GM23248 (cell line): ENCODE results near the gene EEF1G. TPM values are rescaled to one million over a fixed set of nuclear protein-coding genes. Genes with fewer than 3 reads are reported as not detected.

Experiments used
- DNase-seq: peaks from one replicate; pipeline ENCODE4 v3.0.0-alpha.2; 2015
- H2AFZ ChIP-seq: fragments of 200-600 bp; sonication (generic); 2 replicates; pipeline ENCODE4 v1.6.1; 2016; ENCODE audit warnings: antibody characterized with exemption
- H3F3A ChIP-seq: fragments of 200-600 bp; sonication (generic); 2 replicates; pipeline ENCODE4 v1.6.1; 2016; ENCODE audit warnings: mild to moderate bottlenecking, antibody characterized with exemption, mixed run types; ENCODE audit not compliant: insufficient read depth
- H3K27ac ChIP-seq: fragments of 200-600 bp; sonication (generic); 2 replicates; pipeline ENCODE4 v1.5.1; 2016; ENCODE audit warnings: mild to moderate bottlenecking
- H3K27me3 ChIP-seq: fragments of 200-600 bp; sonication (generic); replicated peaks from 2 replicates; pipeline ENCODE4 v1.6.1; 2016; ENCODE audit warnings: mild to moderate bottlenecking; ENCODE audit not compliant: insufficient read depth
- H3K36me3 ChIP-seq: fragments of 200-600 bp; sonication (generic); 2 replicates; pipeline ENCODE4 v1.6.1; 2016; ENCODE audit warnings: low read depth, mild to moderate bottlenecking
- H3K4me1 ChIP-seq: fragments of 200-600 bp; sonication (generic); 2 replicates; pipeline ENCODE4 v1.6.1; 2016; ENCODE audit warnings: mild to moderate bottlenecking; ENCODE audit not compliant: insufficient read depth
- H3K4me2 ChIP-seq: fragments of 200-600 bp; sonication (generic); one replicate; pipeline ENCODE4 v1.6.1; 2016; ENCODE audit warnings: mild to moderate bottlenecking; ENCODE audit not compliant: unreplicated experiment
- H3K4me3 ChIP-seq: fragments of 200-600 bp; sonication (generic); 2 replicates; pipeline ENCODE4 v1.5.1; 2016; ENCODE audit warnings: mild to moderate bottlenecking
- H3K79me2 ChIP-seq: fragments of 200-600 bp; sonication (generic); 2 replicates; pipeline ENCODE4 v1.6.1; 2016; ENCODE audit warnings: mild to moderate bottlenecking; ENCODE audit not compliant: insufficient read depth
- H3K9ac ChIP-seq: fragments of 200-600 bp; sonication (generic); 2 replicates; pipeline ENCODE4 v1.6.1; 2016; ENCODE audit warnings: mild to moderate bottlenecking
- H3K9me2 ChIP-seq: fragments of 200-600 bp; sonication (generic); 2 replicates; pipeline ENCODE4 v1.6.1; 2016; ENCODE audit warnings: mixed run types, mild to moderate bottlenecking, moderate library complexity; ENCODE audit not compliant: insufficient read depth
- H3K9me3 ChIP-seq: fragments of 200-600 bp; sonication (generic); one replicate; pipeline ENCODE4 v1.6.1; 2017; ENCODE audit warnings: low read depth
- H4K20me1 ChIP-seq: fragments of 200-600 bp; sonication (generic); 2 replicates; pipeline ENCODE4 v1.6.0; 2016; ENCODE audit not compliant: insufficient read depth
- EZH2 ChIP-seq: fragments of 200-600 bp; sonication (generic); IDR thresholded peaks from 2 replicates; pipeline ENCODE4 v1.6.1; 2018; ENCODE audit warnings: antibody characterized with exemption, mild to moderate bottlenecking; ENCODE audit not compliant: insufficient read depth, poor library complexity, severe bottlenecking
- EZH2phosphoT487 ChIP-seq: fragments of 200-600 bp; sonication (generic); IDR thresholded peaks from 2 replicates; pipeline ENCODE4 v1.6.1; 2018; ENCODE audit warnings: antibody characterized with exemption, moderate library complexity, mild to moderate bottlenecking, low read depth; ENCODE audit not compliant: insufficient read depth
- WGBS, 2 experiments: methylation state at CpG; one replicate each; pipeline ENCODE4 v1.1.6; 2015 to 2017; ENCODE audit warnings: low lambda C conversion rate in 2 of 2, low coverage in 1 of 2; ENCODE audit errors: missing lambda C conversion rate in 2 of 2; 5-methylcytosine and 5-hydroxymethylcytosine counted together
- in situ Hi-C: fragments of 300-500 bp; cut with MboI; formaldehyde crosslinking; loops from 2 replicates; pipeline ENCODE4 v1.15.0; 2020
- polyA plus RNA-seq: library from polyadenylated mRNA; unstranded; fragments of >200 nt; fragmentation: Nextera tagmentation; extraction: Ambion mirVana; gene quantifications from 2 replicates; pipeline ENCODE4 v1.2.1, GENCODE V29; 2016
- total RNA-seq: library from RNA; depleted of rRNA; stranded (reverse); fragments of >200 nt; shearing (Covaris generic); gene quantifications from 2 replicates; pipeline ENCODE4 v1.2.3, GENCODE V29; 2014

Gene EEF1G
- total and polyA plus RNA-seq, 2 experiments from 2014 or later = 533 to 1,677 TPM

- no peak for DNase-seq
- H2AFZ ChIP-seq = no peak overlapping the region
- H3K79me2 ChIP-seq = peaks cover 44% of the 10 kb centered on the region
- H3K4me3 ChIP-seq = no peak overlapping the region
- no peaks in the 10 kb centered on the region for H3K9me3 ChIP-seq
- H3K36me3 ChIP-seq = peaks cover 6% of the 10 kb centered on the region; the same call in 1 of the 2 replicates
- H3K4me2 ChIP-seq = no peak overlapping the region
- peaks cover 4% of the 10 kb centered on the region; the same call in 1 of the 2 replicates for H3F3A ChIP-seq
- H3K9ac ChIP-seq = no peak overlapping the region
- no peaks in the 10 kb centered on the region for H3K27me3 ChIP-seq
- TF ChIP-seq EZH2phosphoT487 (no peak), EZH2 (no peak)
- WGBS, 2 experiments = 84 to 89% methylated on average over 17 to 18 of the region's 18 CpGs
- H3K27ac ChIP-seq = no peak overlapping the region
- H3K9me2 ChIP-seq = no peaks in the 10 kb centered on the region
- in situ Hi-C loops = no loop called here
- no peaks in the 10 kb centered on the region for H4K20me1 ChIP-seq
- no peaks in the 10 kb centered on the region for H3K4me1 ChIP-seq
Observed at GRCh38 chr11:62580959-62581715, 7.4 kb upstream of the EEF1G start.

DNA sequence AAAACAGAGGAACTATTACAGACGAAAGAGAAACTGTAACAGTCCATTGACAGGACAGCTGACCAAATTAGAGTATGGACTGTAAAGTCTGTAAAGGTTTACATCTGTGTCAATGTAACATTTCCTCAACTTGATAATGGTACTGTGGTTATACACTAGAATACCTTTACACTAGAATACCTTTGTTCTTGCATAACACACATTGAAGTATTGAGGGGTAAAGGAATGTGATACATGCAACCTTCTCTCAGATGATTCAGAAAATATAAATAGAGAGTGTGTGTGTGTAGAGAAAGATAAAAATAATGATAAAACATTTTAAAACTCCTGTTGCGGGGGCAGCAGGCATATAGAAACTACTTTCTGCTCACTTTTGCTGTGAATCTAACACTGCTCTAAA, 5.6 kb upstream of the EEF1G start:
- Histone ChIP-seq H3K27ac (no peak overlapping the region), H3K27me3 (no peaks in the 10 kb centered on the region), H4K20me1 (no peaks in the 10 kb centered on the region), H3K4me3 (no peak overlapping the region), H2AFZ (no peak overlapping the region), H3K36me3 (peaks cover 6% of the 10 kb centered on the region; the same call in 1 of the 2 replicates), H3K9ac (no peak overlapping the region), H3K9me3 (no peaks in the 10 kb centered on the region), H3K4me2 (no peak overlapping the region), H3F3A (peaks cover 4% of the 10 kb centered on the region; the same call in 1 of the 2 replicates), H3K9me2 (no peaks in the 10 kb centered on the region), H3K79me2 (peaks cover 46% of the 10 kb centered on the region), H3K4me1 (peaks cover 6% of the 10 kb centered on the region; the same call in 1 of the 2 replicates)
- in situ Hi-C loops = no loop called here
- WGBS, 2 experiments = 79 to 84% methylated on average over 2 of the region's 2 CpGs
- TF ChIP-seq EZH2phosphoT487 (no peak), EZH2 (no peak)
- DNase-seq = no peak

DNA sequence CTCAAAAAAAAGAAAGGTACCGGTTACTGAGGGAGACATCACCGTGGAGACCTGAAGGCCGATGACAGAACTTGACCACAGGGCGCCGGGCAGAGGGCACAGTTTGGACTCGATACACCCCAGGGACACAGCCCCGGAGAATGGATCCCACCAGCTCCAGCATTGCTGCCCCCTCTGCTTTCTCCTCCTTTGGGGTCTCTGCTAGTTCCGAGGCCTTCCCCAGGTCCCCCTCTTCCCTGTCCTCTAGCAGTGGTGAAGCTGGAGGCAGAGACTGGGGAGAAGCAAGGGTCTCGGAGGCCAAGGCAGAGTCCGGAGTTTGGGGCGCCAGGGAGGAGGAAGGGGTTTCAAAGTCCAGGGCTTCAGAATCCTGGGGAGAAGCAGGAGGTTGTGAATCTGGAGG, 4.8 kb upstream of the EEF1G start:
- Histone ChIP-seq H3K9me3 (no peaks in the 10 kb centered on the region), H3K4me3 (no peak overlapping the region), H3K27me3 (no peaks in the 10 kb centered on the region), H3K36me3 (peaks cover 6% of the 10 kb centered on the region; the same call in 1 of the 2 replicates), H2AFZ (no peak overlapping the region), H3K4me1 (peaks cover 6% of the 10 kb centered on the region; the same call in 1 of the 2 replicates), H3K9ac (no peak overlapping the region), H3K79me2 (peaks cover 47% of the 10 kb centered on the region), H3F3A (peaks cover 4% of the 10 kb centered on the region; the same call in 1 of the 2 replicates), H3K4me2 (no peak overlapping the region), H3K27ac (no peak overlapping the region), H4K20me1 (no peaks in the 10 kb centered on the region), H3K9me2 (no peaks in the 10 kb centered on the region)
- in situ Hi-C loops = no loop called here
- 94% methylated on average over 11 of the region's 11 CpGs for WGBS, 2 experiments
- DNase-seq = no peak
- TF ChIP-seq EZH2 = no peak

- peaks cover 8% of the 10 kb centered on the region for H3K36me3 ChIP-seq
Observed at GRCh38 chr11:62577046-62577714, 3.5 kb upstream of the EEF1G start.

More at GRCh38 chr11:62577046-62577714, 3.5 kb upstream of the EEF1G start:
- Histone ChIP-seq H2AFZ (no peak overlapping the region), H3F3A (peaks cover 4% of the 10 kb centered on the region; the same call in 1 of the 2 replicates), H3K4me2 (no peak overlapping the region), H4K20me1 (no peaks in the 10 kb centered on the region), H3K9ac (no peak overlapping the region; the same call in 1 of the 2 replicates), H3K9me3 (no peaks in the 10 kb centered on the region), H3K79me2 (peaks cover 50% of the 10 kb centered on the region), H3K9me2 (no peaks in the 10 kb centered on the region), H3K4me1 (peaks cover 8% of the 10 kb centered on the region), H3K4me3 (no peak overlapping the region), H3K27me3 (no peaks in the 10 kb centered on the region), H3K27ac (no peak overlapping the region)
- in situ Hi-C loops = no loop called here
- no peak for TF ChIP-seq EZH2
- no peak for TF ChIP-seq EZH2phosphoT487
- DNase-seq = no peak
- WGBS, 2 experiments = 64 to 66% methylated on average over 12 of the region's 12 CpGs
